Measurements from ENCODE around the gene KRT3.

Gene KRT3

GRCh38 chr12:52795694-52796428, at the start of gene KRT3:
Gene KRT3, minus strand, starts transcription at chr12:52796117. Its CDS starts 75 bp downstream, at chr12:52796042.
- peak; percentile 54 for DNase-seq

GRCh38 chr12:52844386-52844785, 48.5 kb upstream of the KRT3 start:
- no peak for DNase-seq

GRCh38 chr12:52839436-52840105, 43.7 kb upstream of the KRT3 start:
- no peak for DNase-seq

GRCh38 chr12:52838609-52839435, 42.9 kb upstream of the KRT3 start:
- DNase-seq, result peak; percentile 38

GRCh38 chr12:52837781-52838608, 42.1 kb upstream of the KRT3 start:
- no peak for DNase-seq

GRCh38 chr12:52837413-52837741, 41.5 kb upstream of the KRT3 start:
- no peak for DNase-seq

GRCh38 chr12:52836491-52837412, 40.8 kb upstream of the KRT3 start:
- no peak for DNase-seq

- no peak for DNase-seq
These were observed 40.1 kb upstream of the KRT3 start for GRCh38 chr12:52836042-52836466.

- DNase-seq, result no peak
These were observed 39.5 kb upstream of the KRT3 start for GRCh38 chr12:52835271-52836041.

- DNase-seq, result no peak
These were observed 38.7 kb upstream of the KRT3 start for GRCh38 chr12:52834727-52835001.

- no peak for DNase-seq
These were observed 38.2 kb upstream of the KRT3 start, which contains the start of gene KRT79 for GRCh38 chr12:52833922-52834726. Gene KRT79, minus strand, starts transcription at chr12:52834311. Its CDS starts 51 bp downstream, at chr12:52834260.

GRCh38 chr12:52832985-52833905, 37.3 kb upstream of the KRT3 start:
- no peak for DNase-seq

- no peak for DNase-seq
These were observed 36.5 kb upstream of the KRT3 start for GRCh38 chr12:52832451-52832850.

GRCh38 chr12:52831251-52831650, 35.3 kb upstream of the KRT3 start:
- no peak for DNase-seq

GRCh38 chr12:52829986-52830770, 34.3 kb upstream of the KRT3 start:
- DNase-seq, result no peak

GRCh38 chr12:52828591-52829021, 32.7 kb upstream of the KRT3 start:
- DNase-seq, result no peak

GRCh38 chr12:52828156-52828555, 32.2 kb upstream of the KRT3 start:
- DNase-seq, result no peak

- no peak for DNase-seq
These were observed 31.7 kb upstream of the KRT3 start for GRCh38 chr12:52827499-52828090.

Measured in NCI-H510A treated with DMSO at 0.1 percent for 48 hours (cell line).